Testis (tissue), 2 donors: ENCODE data around the gene TUBB3.

Experiments used
- CTCF ChIP-seq, 3 experiments: fragments of 450-650 bp in 2 of 3; fragments of 200-600 bp in 1 of 3; sonication (generic) in 1 of 3; IDR thresholded peaks; one replicate each; pipeline ENCODE4 v1.5.1; 2016 to 2019; ENCODE audit warnings: antibody characterized with exemption in 3 of 3, mild to moderate bottlenecking in 2 of 3, moderate library complexity in 1 of 3
- POLR2A ChIP-seq: fragments of 450-650 bp; IDR thresholded peaks from one replicate; pipeline ENCODE4 v1.6.1; 2017; ENCODE audit warnings: antibody characterized with exemption, mild to moderate bottlenecking, moderate library complexity

GRCh38 chr16:89949756-89950155 is 26.6 kb downstream of the TUBB3 start:
- TF ChIP-seq CTCF (IDR thresholded peaks at IDR 0.05) (no peak), POLR2A (no peak)
